ENCODE data around the gene ATM.
"Not testable (repeated sequence)": the region's sequence is repeated elsewhere in the genome, so short reads cannot be mapped to it uniquely, and the experiment has no call there.

DNA sequence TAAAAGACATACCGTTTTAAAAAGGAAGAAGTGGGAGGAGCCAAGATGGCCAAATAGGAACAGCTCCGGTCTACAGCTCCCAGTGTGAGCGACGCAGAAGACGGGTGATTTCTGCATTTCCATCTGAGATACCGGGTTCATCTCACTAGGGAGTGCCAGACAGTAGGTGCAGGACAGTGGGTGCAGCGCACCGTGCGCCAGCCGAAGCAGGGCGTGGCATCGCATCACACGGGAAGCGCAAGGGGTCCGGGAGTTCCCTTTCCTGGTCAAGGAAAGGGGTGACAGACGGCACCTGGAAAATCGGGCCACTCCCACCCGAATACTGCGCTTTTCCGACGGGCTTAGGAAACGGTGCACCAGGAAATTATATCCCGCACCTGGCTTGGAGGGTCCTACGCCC is 150.6 kb downstream of the ATM start:
- TF ChIP-seq CTCF (IDR thresholded peaks at IDR 0.05); EZH2 (IDR thresholded peaks at IDR 0.05; ENCODE audit: borderline replicate concordance, insufficient read depth, low read depth, low read length, poor library complexity, severe bottlenecking): not testable (repeated sequence)
